Cardiac muscle cell (in vitro differentiated cells and primary cell): ENCODE measurements around the gene RBM28. TPM values are rescaled to one million over a fixed set of nuclear protein-coding genes. Genes with fewer than 3 reads are reported as not detected.
"Not testable (repeated sequence)": the region's sequence is repeated elsewhere in the genome, so short reads cannot be mapped to it uniquely, and the experiment has no call there.

Experiments used
- DNase-seq, 2 donors: peaks; one replicate each; pipeline versions ENCODE4 v3.0.0 to v3.0.0-alpha.2; 2010 to 2017; ENCODE audit warnings: low read depth in 1 of 2, low spot score in 1 of 2
- H3K27ac ChIP-seq: fragments of 200-600 bp; sonication (generic); 2 replicates; pipeline ENCODE4 v1.5.1; 2016
- H3K27me3 ChIP-seq: fragments of 200-600 bp; sonication (generic); 2 replicates; pipeline ENCODE4 v1.6.0; 2016; ENCODE audit warnings: control low read depth
- H3K36me3 ChIP-seq: fragments of 200-600 bp; sonication (generic); 2 replicates; pipeline ENCODE4 v1.5.1; 2016; ENCODE audit warnings: control low read depth
- H3K4me1 ChIP-seq: fragments of 200-600 bp; sonication (generic); 2 replicates; pipeline ENCODE4 v1.8.1; 2017; ENCODE audit warnings: low read depth, mild to moderate bottlenecking, mixed run types
- H3K4me3 ChIP-seq: fragments of 200-600 bp; sonication (generic); 2 replicates; pipeline ENCODE4 v1.5.1; 2016; ENCODE audit warnings: mild to moderate bottlenecking
- H3K9me3 ChIP-seq: fragments of 200-600 bp; sonication (generic); 2 replicates; pipeline ENCODE4 v1.5.1; 2017; ENCODE audit warnings: low read depth, mild to moderate bottlenecking, control low read depth
- CTCF ChIP-seq: IDR thresholded peaks from 2 replicates; pipeline ENCODE4 v1.5.1; 2012; ENCODE audit warnings: low read depth, mild to moderate bottlenecking, low read length
- polyA plus RNA-seq: library from polyadenylated mRNA; unstranded; fragments of >200 nt; fragmentation: Nextera tagmentation; extraction: Ambion mirVana; gene quantifications from 2 replicates; pipeline ENCODE4 v1.2.1, GENCODE V29; 2016
- total RNA-seq: library from RNA; depleted of rRNA; stranded (reverse); fragments of >200 nt; gene quantifications from 2 replicates; pipeline ENCODE4 v1.2.3, GENCODE V29; 2016

RBM28 gene
- total and polyA plus RNA-seq, 2 experiments from 2014 or later = 23.0 to 26.4 TPM

GRCh38 chr7:128302139-128302538, 41.6 kb downstream of the RBM28 start:
- no peaks in the 10 kb centered on the region for H3K4me1 ChIP-seq
- H3K27me3 ChIP-seq = no peaks in the 10 kb centered on the region
- H3K27ac ChIP-seq = no peak overlapping the region
- DNase-seq = no peak
- H3K9me3 ChIP-seq = no peaks in the 10 kb centered on the region
- H3K4me3 ChIP-seq = no peak overlapping the region
- peaks cover 16% of the 10 kb centered on the region for H3K36me3 ChIP-seq
- TF ChIP-seq CTCF = no peak

GRCh38 chr7:128299109-128299607, 44.5 kb downstream of the RBM28 start:
- Histone ChIP-seq H3K36me3 (peaks cover 5% of the 10 kb centered on the region), H3K4me1 (no peaks in the 10 kb centered on the region), H3K9me3 (no peaks in the 10 kb centered on the region), H3K4me3 (no peak overlapping the region), H3K27ac (no peak overlapping the region), H3K27me3 (no peaks in the 10 kb centered on the region)
- TF ChIP-seq CTCF = no peak
- no peak for DNase-seq

- not testable (repeated sequence) for H3K4me1 ChIP-seq, H3K4me3 ChIP-seq, H3K27me3 ChIP-seq, DNase-seq, H3K27ac ChIP-seq, H3K9me3 ChIP-seq, H3K36me3 ChIP-seq
Observed at GRCh38 chr7:128298004-128298403, 45.7 kb downstream of the RBM28 start.

- Histone ChIP-seq H3K27me3 (no peaks in the 10 kb centered on the region), H3K36me3 (no peaks in the 10 kb centered on the region), H3K4me1 (no peaks in the 10 kb centered on the region)
Observed at GRCh38 chr7:128287556-128287955, 56.2 kb downstream of the RBM28 start.

GRCh38 chr7:128284102-128284501, 59.6 kb downstream of the RBM28 start:
- no peak overlapping the region for H3K4me3 ChIP-seq
- no peak for DNase-seq
- H3K36me3 ChIP-seq = no peaks in the 10 kb centered on the region
- no peaks in the 10 kb centered on the region for H3K9me3 ChIP-seq
- no peak for TF ChIP-seq CTCF
- H3K4me1 ChIP-seq = no peaks in the 10 kb centered on the region
- no peak overlapping the region for H3K27ac ChIP-seq
- no peaks in the 10 kb centered on the region for H3K27me3 ChIP-seq

More at GRCh38 chr7:128287556-128287955, 56.2 kb downstream of the RBM28 start:
- Histone ChIP-seq H3K4me3 (no peak overlapping the region), H3K27ac (no peak overlapping the region), H3K9me3 (no peaks in the 10 kb centered on the region)
- no peak for DNase-seq
- no peak for TF ChIP-seq CTCF

- Histone ChIP-seq H3K36me3 (no peaks in the 10 kb centered on the region), H3K27me3 (no peaks in the 10 kb centered on the region), H3K4me1 (no peaks in the 10 kb centered on the region), H3K4me3 (no peak overlapping the region), H3K27ac (no peak overlapping the region), H3K9me3 (no peaks in the 10 kb centered on the region)
- TF ChIP-seq CTCF = no peak
- no peak for DNase-seq
Observed at GRCh38 chr7:128281605-128282380, 61.9 kb downstream of the RBM28 start.

- H3K4me1 ChIP-seq, H3K9me3 ChIP-seq, DNase-seq, H3K27ac ChIP-seq, H3K36me3 ChIP-seq, H3K4me3 ChIP-seq, H3K27me3 ChIP-seq: not testable (repeated sequence)
Observed at GRCh38 chr7:128280451-128280850, 63.3 kb downstream of the RBM28 start.
